Suprapubic skin (tissue), 4 donors: ENCODE measurements around the gene IFNA8.

Experiments
- EP300 ChIP-seq: sonication (generic); formaldehyde crosslinking; IDR thresholded peaks from one replicate; pipeline ENCODE4 v1.6.1; 2017; ENCODE audit warnings: antibody characterized with exemption
- POLR2A ChIP-seq, 2 donors: fragments of 450-650 bp; IDR thresholded peaks; one replicate each; pipeline ENCODE4 v1.6.1; 2017; ENCODE audit warnings: antibody characterized with exemption in 2 of 2, mild to moderate bottlenecking in 2 of 2, moderate library complexity in 2 of 2
- POLR2AphosphoS5 ChIP-seq, 3 donors: sonication (generic); formaldehyde crosslinking; IDR thresholded peaks; one replicate each; pipeline ENCODE4 v1.6.1; 2017; ENCODE audit warnings: antibody characterized with exemption in 3 of 3
- TF ChIP-seq, protein P1 (sequence below), 2 donors: fragments of 200-600 bp in 1 of 2; fragments of 450-650 bp in 1 of 2; sonication (generic) in 1 of 2; IDR thresholded peaks; one replicate each; pipeline ENCODE4 v1.5.1; 2016 to 2019; ENCODE audit warnings: antibody characterized with exemption in 2 of 2, mild to moderate bottlenecking in 1 of 2, moderate library complexity in 1 of 2

GRCh38 chr9:21413624-21414023 lies 4.7 kb downstream of the IFNA8 start:
- TF ChIP-seq, protein P1, sequence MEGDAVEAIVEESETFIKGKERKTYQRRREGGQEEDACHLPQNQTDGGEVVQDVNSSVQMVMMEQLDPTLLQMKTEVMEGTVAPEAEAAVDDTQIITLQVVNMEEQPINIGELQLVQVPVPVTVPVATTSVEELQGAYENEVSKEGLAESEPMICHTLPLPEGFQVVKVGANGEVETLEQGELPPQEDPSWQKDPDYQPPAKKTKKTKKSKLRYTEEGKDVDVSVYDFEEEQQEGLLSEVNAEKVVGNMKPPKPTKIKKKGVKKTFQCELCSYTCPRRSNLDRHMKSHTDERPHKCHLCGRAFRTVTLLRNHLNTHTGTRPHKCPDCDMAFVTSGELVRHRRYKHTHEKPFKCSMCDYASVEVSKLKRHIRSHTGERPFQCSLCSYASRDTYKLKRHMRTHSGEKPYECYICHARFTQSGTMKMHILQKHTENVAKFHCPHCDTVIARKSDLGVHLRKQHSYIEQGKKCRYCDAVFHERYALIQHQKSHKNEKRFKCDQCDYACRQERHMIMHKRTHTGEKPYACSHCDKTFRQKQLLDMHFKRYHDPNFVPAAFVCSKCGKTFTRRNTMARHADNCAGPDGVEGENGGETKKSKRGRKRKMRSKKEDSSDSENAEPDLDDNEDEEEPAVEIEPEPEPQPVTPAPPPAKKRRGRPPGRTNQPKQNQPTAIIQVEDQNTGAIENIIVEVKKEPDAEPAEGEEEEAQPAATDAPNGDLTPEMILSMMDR (IDR thresholded peaks at IDR 0.05), result no peak
- no peak for TF ChIP-seq POLR2AphosphoS5 (IDR thresholded peaks at IDR 0.05)
- TF ChIP-seq POLR2A (IDR thresholded peaks at IDR 0.05), result no peak
- TF ChIP-seq EP300, result no peak
